ENCODE measurements around the gene RS1. TPM values are rescaled to one million over a fixed set of nuclear protein-coding genes. Genes with fewer than 3 reads are reported as not detected.

Gene RS1
- total RNA-seq, 4 donors from 2014 or later: not detected

GRCh38 chrX:18677161-18677869 lies 5.4 kb upstream of the RS1 start:
- Histone ChIP-seq H3K27ac (no peak overlapping the region), H3K36me3 (no peaks in the 10 kb centered on the region), H3K4me3 (no peak overlapping the region), H3K4me1 (no peaks in the 10 kb centered on the region), H3K9me3 (no peaks in the 10 kb centered on the region), H3K27me3 (no peaks in the 10 kb centered on the region)
- 74 to 79% methylated on average over 7 to 8 of the region's 17 CpGs for WGBS, 2 donors (ENCODE audit: low coverage in 1 of 2)
- TF ChIP-seq CTCF (IDR thresholded peaks at IDR 0.05) (no peak), POLR2AphosphoS5 (IDR thresholded peaks at IDR 0.05) (no peak), EP300 (IDR thresholded peaks at IDR 0.05) (no peak), POLR2A (IDR thresholded peaks at IDR 0.05) (no peak)
- ATAC-seq: no peak

- H3K36me3 ChIP-seq: no peaks in the 10 kb centered on the region
- no peaks in the 10 kb centered on the region for H3K4me1 ChIP-seq
- ATAC-seq: no peak
- peak in 1 of 4 experiments; percentile 19 for TF ChIP-seq CTCF (IDR thresholded peaks at IDR 0.05)
- TF ChIP-seq POLR2AphosphoS5 (IDR thresholded peaks at IDR 0.05): no peak
- H3K4me3 ChIP-seq: no peak overlapping the region
- no peaks in the 10 kb centered on the region for H3K27me3 ChIP-seq
- WGBS, 2 donors (ENCODE audit: low coverage in 1 of 2): 26% methylated on average over 3 of the region's 11 CpGs; no CpG with 5 or more reads in 1 of the 2 donors
- no peaks in the 10 kb centered on the region for H3K9me3 ChIP-seq
- H3K27ac ChIP-seq: no peak overlapping the region
Observed at GRCh38 chrX:18676470-18676869, 4.6 kb upstream of the RS1 start.

- no peak overlapping the region for H3K4me3 ChIP-seq
- H3K36me3 ChIP-seq: no peaks in the 10 kb centered on the region
- WGBS, 2 donors (ENCODE audit: low coverage in 1 of 2): no CpG with 5 or more reads among the region's 10 CpGs
- H3K9me3 ChIP-seq: no peaks in the 10 kb centered on the region
- H3K27me3 ChIP-seq: no peaks in the 10 kb centered on the region
- ATAC-seq: no peak
- H3K27ac ChIP-seq: peak overlapping the region in 1 of 4 donors; percentile 87
- no peak for TF ChIP-seq POLR2A (IDR thresholded peaks at IDR 0.05)
- TF ChIP-seq POLR2AphosphoS5 (IDR thresholded peaks at IDR 0.05): no peak
- no peak for TF ChIP-seq EP300 (IDR thresholded peaks at IDR 0.05)
- TF ChIP-seq CTCF (IDR thresholded peaks at IDR 0.05): no peak
- H3K4me1 ChIP-seq: no peaks in the 10 kb centered on the region
Observed at GRCh38 chrX:18676050-18676449, 4.1 kb upstream of the RS1 start.

- Histone ChIP-seq H3K4me3 (peak overlapping the region; percentile 72 to 76), H3K36me3 (no peaks in the 10 kb centered on the region), H3K9me3 (no peaks in the 10 kb centered on the region), H3K27ac (peak overlapping the region; percentile 68 to 87 (median 85)), H3K27me3 (no peaks in the 10 kb centered on the region), H3K4me1 (no peaks in the 10 kb centered on the region)
- TF ChIP-seq POLR2A (IDR thresholded peaks at IDR 0.05): peak; percentile 24 to 25
- TF ChIP-seq CTCF (IDR thresholded peaks at IDR 0.05): no peak
- peak; percentile 23 for TF ChIP-seq POLR2AphosphoS5 (IDR thresholded peaks at IDR 0.05)
- TF ChIP-seq EP300 (IDR thresholded peaks at IDR 0.05): no peak
- ATAC-seq: peak; percentile 92
- 1 to 13% methylated on average over 9 to 12 of the region's 74 CpGs for WGBS, 2 donors (ENCODE audit: low coverage in 1 of 2)
Observed at GRCh38 chrX:18674788-18675735, 3.2 kb upstream of the RS1 start.

Data from gastroesophageal sphincter (tissue), 4 donors.